T1000 (cell line): ENCODE results near the gene NRARP.

Experiments
- DNase-seq: peaks from one replicate; lab custom pipeline; 2025; ENCODE audit warnings: mixed read lengths; lab: John Stamatoyannopoulos, UW

The NRARP gene

GRCh38 chr9:137297966-137298365, 4.1 kb downstream of the NRARP start:
- DNase-seq: no peak

- no peak for DNase-seq
Observed at GRCh38 chr9:137296670-137297664, 5.1 kb downstream of the NRARP start.

DNA sequence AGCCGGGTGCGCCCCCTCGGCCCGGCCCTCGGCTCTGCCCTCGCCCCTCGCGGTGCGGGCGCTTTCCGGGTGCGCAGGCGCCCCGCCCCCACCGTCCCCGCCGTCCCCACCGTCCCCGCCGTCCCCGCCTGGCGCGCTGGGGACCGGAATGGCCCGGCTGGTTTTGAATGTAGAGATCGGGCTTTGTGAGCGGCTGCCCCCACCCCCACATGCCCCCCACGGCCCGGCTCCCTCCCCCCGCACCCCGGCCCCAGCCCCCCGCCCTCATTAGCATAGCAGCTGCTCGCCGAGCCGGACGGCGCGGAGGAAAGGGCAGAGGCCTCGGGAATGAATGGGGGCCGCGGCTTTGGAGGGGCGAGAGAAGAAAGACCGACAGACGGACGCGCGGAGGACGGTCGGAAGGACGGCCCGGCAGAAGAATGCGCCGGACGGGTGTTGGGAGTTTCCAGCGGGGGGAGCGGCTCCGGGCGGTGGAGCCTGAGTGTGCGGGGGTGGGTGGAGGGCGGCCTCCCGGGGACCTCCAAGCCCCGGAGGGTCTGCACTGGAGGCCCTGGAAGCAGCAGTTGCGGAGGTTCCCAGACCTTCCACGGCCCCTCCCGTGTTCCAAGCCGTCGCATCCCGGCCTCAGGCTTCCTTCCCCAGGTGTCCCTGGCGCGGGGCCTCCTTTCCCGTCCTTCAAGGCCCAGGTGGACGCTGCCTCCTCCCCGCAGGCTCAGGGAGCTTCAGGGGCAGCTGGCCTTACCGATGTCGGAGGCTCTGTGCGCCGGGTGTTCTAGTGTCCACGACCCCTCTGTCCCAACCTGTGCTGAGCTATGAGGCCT, 6.0 kb downstream of the NRARP start:
- no peak for DNase-seq

DNA sequence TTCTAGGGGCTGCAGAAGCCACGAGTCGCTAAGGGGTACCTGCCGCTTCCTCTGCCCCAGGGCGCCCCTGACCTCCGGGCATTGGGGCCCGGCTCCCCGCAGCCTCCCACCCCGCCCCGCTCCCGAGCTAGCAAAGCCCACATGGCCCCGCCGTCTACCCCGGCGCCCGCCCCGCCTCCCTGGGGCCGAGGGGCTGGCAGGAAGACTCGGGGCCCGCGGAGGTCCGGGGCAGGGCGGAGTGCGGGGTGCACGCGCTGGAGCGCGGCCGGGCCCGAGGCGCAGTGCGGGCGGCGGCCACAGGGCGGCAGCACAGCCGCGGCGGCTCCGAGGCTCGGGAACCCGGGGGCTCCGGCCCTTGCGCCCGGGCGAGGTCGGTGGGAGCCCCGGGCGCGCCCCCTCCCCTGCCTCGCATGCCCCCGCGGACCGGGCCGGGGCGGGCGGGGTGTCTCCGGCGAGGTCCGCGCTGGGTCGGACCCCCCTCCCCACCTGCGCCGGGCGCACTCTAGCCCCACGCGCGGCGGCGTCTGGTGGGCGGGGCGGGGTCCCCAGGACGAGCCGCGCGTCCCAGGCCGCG, 6.7 kb downstream of the NRARP start:
- no peak for DNase-seq

DNA sequence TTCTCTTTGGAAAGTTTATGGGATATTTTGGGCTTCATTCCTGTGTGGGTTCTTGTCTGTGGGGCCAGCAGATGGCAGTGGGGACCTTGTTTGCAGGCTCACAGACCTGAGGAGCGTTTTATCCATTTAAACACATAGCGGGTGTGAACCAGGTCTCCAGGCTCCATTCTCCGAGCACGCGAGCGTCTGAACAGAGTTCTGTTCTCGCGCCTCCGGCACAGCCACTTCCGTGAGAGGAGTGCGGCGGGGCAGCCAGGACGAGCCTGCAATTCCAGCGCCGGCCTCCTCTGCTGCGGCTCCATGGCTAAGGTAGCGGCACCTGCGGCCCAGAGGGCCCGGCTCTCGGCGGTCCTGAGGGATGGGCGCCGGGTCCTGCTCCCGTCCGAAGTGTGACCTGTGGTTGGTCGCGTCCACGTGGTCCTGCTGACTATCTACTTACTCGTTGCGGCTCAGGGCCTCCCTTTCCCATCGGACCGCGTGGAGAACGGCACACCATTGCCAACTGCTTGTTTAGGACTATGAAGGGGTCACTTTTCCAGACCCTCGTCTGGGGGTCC, 7.3 kb downstream of the NRARP start:
- no peak for DNase-seq

DNA sequence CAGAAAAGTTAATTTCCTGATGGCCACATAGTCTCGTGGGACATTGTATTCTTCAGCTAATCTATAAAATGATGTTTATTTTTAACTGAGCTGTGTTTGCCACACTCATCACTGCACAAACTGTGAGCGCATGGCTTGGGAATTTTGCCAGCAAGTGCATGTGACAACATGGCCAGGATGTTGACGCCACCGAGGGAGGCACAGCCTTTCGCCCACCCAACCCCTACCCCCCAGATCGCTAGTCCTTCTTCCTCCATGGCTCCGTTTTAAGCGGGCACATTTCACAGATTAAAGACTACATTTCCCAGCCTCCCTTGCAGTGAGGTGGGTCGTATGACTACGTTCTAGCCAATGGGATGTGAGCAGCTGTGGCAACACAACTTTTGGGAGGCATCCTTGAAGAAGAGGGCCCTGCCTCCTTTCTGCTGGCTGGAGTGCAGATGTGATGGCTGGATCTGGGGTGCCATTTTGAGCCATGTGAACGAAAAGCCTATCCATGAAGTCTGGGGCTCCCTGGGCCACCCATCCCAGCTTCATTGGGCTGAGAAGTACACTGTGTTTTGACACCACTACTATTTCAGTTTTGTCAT, 7.9 kb downstream of the NRARP start:
- no peak for DNase-seq

DNA sequence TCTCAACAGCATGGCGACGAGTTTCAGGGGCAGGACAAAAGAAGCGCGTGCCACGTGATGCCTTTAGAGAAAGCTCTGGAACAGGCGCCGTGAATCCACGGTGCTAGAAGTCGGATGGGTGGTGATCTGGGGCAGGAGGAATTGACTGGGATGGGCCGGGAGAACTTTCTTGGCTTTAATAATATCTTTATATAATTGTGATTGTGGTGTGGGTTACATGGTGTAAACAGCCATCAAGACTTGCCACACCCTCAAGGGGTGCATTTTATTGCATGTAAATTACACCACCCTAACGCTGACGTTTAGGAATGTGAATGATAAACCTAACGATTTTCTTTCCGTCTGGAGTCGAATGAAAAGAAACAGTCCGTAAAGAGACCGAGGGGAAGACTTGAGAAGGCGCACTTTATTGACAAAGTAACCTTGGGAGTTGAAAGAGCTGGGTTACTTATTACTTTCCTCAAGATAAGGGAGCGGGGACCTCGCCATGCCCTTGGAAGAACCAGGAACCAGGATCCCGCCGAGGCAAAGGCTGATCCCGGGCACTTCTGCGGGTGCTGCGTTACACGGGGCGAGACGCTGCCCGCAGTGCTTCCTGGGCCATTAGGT, 8.5 kb downstream of the NRARP start:
- DNase-seq: no peak

DNA sequence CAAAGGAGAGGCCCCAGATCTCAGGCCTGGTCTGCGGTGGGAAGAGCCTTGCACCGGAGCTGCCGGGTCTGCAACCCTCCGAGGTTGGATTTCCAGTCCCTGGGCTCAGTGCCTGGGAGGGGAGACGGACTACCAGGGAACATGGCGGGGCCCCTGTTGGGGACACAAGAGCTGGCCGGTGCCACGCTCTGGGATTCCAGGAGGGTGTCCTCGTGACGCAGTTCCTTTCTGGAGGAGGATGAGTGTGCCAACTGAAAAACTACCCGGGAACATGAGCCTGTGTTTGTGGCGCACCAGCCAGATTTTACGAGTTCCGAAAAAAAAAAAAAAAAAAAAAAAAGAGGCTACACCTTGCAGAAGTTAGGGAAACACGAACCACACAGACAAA, 9.0 kb downstream of the NRARP start:
- DNase-seq: no peak

GRCh38 chr9:137286975-137287383, 15.1 kb downstream of the NRARP start:
- no peak for DNase-seq

DNA sequence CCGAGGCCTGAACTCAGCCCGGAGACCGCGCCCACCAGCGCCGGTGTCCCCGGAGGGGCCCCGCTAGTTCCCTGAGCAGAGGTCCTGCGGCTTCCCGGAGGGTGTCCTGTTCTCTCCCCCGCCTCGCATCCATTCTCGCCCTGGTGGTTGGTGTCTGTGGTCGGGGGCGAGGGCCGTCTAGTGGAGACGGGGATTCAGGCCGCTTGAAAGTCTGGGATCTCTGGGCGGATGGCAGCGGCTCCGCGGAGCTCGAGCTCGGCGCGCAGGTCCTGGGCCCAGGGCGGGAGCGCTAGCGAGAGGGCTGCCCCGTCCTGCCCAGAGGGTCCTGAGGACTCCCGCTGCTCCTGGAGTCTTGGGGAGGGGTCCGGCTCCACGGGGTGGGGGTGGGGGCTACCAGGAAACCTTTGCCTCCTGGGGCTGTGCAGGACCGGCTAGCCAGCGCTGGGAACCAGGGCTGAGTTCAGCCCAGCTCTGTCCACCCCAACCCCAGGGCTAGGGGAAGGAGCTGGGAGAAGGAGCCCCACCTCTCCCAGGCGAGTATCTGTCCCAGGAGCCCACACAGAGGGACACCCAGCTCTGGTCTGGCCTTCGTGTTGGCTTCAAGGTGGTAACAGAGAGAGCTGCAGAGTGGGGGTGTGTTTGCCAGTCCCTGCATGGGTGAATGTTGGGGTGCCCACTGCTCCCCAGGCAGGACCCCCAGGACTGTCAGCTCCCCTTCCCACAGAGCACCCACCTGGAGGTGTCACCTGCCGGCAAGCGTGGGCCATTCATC, 20.5 kb downstream of the NRARP start:
- no peak for DNase-seq

DNA sequence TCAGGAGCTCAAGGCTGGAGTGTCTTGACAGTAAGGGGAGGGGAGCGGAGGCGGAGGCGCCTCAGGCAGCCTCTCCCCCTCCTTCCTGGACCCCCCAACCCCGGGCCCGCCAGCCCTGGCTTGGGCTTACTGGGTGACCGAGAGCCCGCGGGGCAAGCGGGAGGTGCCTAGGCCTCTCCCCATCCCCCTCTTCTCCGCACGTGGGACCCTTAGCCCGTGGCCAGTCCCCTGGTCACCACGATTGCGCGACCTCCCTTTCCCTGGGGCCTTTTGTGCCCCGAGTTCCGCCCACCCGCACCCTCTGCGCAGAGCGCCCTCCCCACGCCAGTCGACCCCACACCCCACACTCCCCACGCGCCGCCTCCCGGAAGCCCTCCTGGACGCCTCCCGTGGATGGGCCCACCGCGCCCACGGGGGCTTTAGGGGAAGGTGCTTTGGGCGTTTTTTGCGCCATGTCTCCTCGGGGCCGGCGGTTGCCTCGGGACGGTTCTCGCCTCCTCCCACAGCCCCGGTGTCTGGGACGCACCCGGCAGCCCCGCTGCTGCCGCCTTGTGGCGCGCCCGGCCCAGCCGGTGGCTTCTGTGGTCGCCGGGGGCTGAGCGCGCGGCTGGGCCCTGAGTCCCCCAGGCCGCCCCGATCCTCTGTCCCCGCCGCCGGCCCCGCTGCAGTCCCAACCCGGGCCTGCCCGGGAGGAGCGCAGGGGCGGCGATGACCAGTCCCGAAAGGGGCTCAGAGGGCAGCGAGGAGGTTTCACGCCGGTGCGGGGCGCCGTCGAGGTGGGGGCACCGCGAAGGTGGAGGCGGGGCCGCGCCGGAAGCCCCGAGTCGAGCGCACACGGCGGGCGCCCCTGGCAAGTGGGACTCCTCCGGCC, 21.4 kb downstream of the NRARP start:
- no peak for DNase-seq

- DNase-seq: no peak
Observed at GRCh38 chr9:137279741-137280473, 22.2 kb downstream of the NRARP start.

DNA sequence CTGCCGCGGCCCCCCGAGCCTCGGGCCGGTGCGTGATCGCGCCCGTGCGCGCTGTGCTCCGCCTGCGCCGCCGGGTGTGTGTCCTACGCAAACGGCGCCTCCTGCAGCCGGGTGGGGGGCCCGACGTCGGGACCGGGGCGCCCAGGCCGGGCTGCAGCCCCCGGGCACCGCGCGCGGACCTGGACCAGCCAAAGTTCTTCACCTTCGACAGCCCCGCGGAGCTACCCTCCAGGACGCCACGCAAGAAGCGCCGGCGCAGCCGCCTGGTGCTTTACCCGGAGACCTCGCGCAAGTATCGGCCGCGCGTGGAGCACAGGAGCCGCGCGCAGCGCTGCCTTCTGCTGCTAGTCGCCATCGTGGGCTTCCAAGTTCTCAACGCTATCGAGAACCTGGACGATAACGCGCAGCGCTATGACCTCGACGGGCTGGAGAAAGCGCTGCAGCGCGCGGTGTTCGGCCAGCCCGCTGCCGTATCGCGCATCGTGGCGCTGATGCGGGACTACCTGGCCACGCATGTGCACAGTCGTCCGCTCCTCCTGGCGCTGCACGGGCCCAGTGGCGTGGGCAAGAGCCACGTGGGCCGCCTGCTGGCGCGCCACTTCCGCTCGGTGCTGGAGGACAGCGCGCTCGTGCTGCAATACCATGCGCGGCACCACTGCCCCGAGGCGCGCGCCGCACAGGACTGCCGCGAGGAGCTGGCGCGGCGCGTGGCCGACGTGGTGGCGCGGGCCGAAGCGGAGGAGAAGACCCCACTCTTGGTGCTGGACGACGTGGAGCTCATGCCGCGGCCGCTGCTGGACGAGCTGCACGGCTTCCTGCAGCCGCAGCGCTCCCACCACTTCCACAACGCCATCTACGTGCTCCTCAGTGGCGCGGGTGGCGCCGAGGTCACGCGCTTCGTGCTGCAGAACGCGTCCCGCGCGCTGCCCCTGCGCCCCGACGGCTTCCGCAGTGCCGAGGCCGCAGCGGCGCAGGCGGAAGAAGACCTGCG, 23.1 kb downstream of the NRARP start:
- no peak for DNase-seq

DNA sequence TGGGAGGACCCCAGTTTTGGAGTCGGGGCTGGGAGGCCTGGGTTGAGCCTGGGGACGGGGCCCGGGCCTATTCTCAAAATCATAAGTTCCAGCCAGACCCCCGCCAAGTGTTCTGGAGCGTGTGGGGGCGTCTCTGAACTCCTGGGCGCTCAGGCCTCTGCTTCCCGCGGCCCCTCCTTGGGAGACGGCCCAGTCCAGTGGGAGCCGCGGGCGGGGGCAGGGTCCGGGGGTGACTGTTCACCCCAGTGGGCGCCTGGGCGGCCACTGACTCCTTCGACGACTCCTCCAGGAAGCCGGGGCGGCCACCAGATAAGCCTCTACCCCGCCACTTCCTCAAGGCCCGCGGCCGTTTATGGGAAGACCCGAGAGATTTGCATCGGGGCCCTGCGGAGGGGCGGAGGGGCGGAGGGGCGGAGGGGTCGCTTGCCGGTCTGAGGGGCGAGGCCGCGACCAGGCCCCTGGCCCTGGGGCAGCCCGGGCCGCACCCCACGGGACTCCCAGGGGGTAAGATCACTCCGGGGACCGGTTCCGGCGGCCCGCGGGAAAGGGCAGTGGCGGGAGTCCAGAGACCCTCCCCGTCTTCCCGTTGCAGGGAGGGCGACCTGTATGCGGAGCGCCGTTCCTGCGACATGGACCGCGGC, 23.9 kb downstream of the NRARP start:
- DNase-seq: no peak

- peak; percentile 50 for DNase-seq
Observed at GRCh38 chr9:137277329-137278041, 24.6 kb downstream of the NRARP start, which contains the start of gene TOR4A. Gene TOR4A (plus strand): TSS chr9:137277726. CDS start chr9:137278690, 964 bp downstream.
